T-helper 1 cell treated with Interleukin-12 subunit alpha and Interleukin-12 subunit beta and Interleukin-4 antibody, amounts not matched to agents 30 ng/mL and 1 ng/mL, for 36 hours (primary cell): ENCODE measurements around the gene AHCYL2. TPM values are rescaled to one million over a fixed set of nuclear protein-coding genes. Genes with fewer than 3 reads are reported as not detected.

Experiments
- intact Hi-C: fragments of 100-400 bp; cut with micrococcal nuclease; formaldehyde crosslinking; loops from one replicate; pipeline ENCODE4 v1.15.1; 2024
- total RNA-seq: library from RNA; stranded (reverse); gene quantifications from 2 replicates; pipeline ENCODE4 v1.2.3, GENCODE V29; 2022

Gene AHCYL2
- total RNA-seq, 1 donor from 2014 or later, result 26.0 TPM

DNA sequence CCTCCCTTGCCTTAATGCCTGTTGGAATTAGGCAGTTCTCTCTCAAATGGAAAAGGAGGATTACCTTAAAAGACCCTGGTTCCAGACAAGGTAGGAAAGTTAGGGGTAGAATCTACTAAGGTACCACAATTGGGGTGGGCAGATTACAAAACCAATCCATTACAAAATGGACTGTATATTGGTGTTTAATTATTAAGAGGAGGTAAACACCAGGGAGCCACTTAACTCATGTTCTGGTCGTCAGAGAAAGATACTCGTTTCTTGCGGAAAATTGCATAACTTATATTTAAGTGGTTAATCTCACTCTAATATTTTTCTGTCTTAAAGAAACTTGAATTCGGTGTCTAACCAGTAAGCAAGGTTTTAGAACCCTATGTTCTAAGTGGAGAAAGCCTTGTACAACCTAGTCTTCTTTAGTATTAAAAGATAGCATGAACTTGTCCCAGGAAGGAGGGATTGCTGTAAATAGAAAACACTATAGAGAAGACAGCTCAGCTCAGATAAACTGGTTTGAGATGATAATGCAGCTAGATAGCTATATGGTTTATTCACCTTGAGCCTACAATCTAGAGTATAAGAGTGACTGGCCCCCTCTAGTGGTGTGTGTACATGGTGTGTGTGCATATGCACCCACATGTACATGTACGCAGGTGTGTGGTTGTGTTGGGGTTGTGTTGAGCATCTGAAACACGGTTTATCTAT is 151.4 kb downstream of the AHCYL2 start:
- intact Hi-C loops, result loop anchor here (1.0 kb wide), 3 partner anchors 8 to 151 kb away; partner anchors contain the start of gene AHCYL2

DNA sequence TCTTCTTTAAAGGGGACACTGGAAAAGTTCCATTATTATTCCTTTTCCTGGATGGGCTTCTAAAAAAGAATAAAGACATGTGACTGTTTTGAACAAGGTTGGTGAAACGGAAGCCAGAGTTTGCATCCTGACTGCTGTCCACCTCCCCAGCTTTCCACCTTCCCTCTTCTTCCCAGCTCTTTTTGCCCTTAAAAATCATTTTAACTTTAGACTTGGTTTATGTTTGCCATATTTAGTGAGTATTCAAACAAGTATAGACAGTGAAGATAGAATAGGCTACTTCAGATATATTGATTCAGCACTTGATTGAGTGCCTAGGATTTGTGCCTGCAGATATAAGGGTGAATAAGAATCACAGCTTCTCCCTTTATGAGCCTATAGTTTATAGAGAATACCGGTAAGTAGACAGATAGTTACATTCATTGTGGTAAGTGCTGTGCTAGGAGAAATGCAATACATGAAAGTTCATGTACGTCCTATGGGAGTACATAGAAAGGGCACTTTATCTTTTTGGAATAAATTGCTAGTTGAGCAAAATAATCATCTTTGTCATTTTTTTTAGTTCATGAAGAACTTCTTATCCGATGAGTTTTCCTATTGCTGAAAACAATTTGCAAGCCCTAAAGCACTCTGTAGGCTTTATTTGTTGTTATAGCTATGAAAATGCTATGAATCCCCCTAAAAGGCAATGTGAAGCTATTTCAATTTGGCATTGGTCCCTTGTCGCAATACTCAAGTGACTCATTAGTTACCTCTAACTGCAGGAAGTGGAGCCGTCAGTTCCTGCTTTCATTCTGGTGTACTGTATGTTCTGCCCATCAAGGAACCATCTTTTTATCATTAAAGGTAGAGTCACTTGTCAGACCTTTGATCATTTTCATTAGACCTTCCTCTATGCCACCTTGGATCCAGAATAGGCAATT is 152.2 kb downstream of the AHCYL2 start:
- intact Hi-C loops, result loop anchor here (1.0 kb wide), 4 partner anchors 9 to 152 kb away; partner anchors contain the start of genes AHCYL2 and STRIP2

GRCh38 chr7:129381710-129382484 is 157.1 kb downstream of the AHCYL2 start:
- intact Hi-C loops, result loop anchor here (1.0 kb wide), 1 partner anchor 11 kb away; no protein-coding TSS in a partner anchor

DNA sequence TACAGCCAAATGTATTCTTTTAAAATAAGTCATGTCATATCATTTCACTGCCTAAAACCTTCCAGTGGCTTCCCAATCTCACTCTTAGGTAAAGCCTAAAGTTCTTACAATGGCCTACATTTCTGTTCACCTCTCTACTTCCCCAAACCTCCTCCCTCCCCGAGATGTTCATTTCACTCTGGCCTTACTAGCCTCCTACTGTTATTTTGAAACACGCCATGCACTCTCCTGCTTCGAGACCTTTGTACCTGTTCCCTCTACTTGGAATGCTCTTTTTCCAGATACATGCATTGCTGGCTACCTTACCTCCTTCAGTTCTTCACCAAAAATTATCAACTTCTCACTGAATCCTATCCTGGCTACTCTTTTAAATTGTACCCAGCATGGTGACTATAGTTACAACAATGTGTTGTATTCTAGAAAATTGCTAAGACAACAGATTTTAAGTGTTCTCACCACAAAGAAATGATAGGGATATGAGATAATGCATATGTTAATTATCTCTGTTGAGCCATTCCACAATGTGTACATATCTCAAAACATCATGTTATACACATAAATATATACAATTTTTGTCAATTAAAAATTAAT is 158.8 kb downstream of the AHCYL2 start:
- intact Hi-C loops, result no loop called here

GRCh38 chr7:129385116-129385515 is 160.3 kb downstream of the AHCYL2 start:
- intact Hi-C loops, result no loop called here

DNA sequence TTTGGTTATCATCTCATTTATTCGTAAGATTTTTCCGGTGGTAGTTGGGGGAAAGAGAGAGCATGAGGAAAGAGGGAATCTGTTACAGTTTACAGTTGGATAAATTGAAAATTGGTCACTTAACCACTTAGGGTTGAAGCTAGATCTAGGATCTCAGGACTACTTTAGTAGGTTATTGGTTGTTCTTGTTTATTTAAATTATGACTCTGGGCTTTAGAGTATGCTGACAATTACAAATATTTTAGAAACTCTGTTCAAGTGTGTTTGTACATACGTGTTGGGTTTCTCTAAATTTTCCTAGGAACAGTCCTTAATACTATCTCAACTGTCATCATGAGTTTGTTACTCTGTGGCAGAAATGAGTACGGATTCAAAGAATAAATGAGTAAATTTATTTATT is 160.8 kb downstream of the AHCYL2 start:
- intact Hi-C loops, result no loop called here

DNA sequence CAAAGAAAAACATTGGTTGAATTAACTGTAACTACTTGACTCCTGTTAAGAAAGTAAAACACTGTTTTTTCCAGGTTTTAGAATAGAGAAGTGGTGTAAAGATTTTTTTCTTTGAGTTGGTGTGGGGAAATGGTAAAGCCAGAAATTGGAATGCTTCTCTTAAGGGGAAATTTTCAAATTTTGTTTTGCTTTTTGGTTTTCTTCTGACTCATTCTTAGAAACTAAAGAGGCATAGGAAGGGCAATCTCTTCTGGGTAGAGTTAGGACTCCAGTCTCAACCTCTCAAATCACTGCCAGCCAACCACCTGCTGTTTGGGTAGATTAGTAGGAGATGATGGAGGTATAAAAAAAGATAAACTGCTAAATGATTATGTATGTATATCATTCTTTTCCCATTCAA is 161.7 kb downstream of the AHCYL2 start:
- intact Hi-C loops, result no loop called here

- intact Hi-C loops, result no loop called here
Measured at GRCh38 chr7:129387537-129387936, 162.7 kb downstream of the AHCYL2 start.

GRCh38 chr7:129388333-129389098 is 163.7 kb downstream of the AHCYL2 start:
- intact Hi-C loops, result no loop called here

GRCh38 chr7:129389829-129390228 is 165.0 kb downstream of the AHCYL2 start:
- intact Hi-C loops, result no loop called here

- intact Hi-C loops, result no loop called here
Measured at GRCh38 chr7:129390314-129390713, 165.5 kb downstream of the AHCYL2 start.

GRCh38 chr7:129391546-129392171 is 166.8 kb downstream of the AHCYL2 start:
- intact Hi-C loops, result no loop called here

DNA sequence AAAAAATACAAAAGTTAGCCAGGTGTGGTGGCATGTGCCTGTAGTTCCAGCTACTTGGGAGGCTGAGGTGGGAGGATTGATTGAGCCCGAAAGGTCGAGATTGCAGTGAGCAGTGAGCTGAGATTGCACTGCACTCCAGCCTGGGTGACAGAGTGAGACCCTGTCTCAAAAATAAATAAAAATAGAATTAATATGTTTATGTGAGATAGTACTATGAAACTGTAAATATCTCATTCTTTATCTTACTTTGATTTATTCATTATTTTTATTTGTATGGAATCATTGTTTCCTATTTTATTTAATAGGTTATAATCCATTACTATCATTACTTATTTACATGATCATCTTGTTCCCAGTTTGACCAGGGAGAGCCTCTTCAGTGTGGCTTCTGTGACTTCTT is 168.4 kb downstream of the AHCYL2 start:
- intact Hi-C loops, result no loop called here

DNA sequence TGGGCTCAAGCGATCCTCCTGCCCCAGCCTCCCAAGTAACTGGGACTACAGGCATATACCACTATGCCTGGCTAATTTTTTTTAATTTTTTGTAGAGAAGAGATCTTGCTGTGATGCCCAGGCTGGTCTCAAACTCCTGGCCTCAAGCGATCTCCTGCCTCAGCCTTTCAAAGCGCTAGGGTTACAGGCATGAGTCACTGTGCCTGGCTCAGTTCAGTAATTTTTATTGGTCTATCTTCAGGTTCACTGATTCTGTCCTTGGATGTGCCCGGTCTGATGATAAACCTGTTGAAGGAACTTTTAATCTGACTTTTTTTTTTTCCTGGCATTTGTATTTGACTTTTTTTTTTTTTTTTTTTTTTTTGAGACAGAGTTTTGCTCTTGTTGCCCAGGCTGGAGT is 169.3 kb downstream of the AHCYL2 start:
- intact Hi-C loops, result no loop called here

DNA sequence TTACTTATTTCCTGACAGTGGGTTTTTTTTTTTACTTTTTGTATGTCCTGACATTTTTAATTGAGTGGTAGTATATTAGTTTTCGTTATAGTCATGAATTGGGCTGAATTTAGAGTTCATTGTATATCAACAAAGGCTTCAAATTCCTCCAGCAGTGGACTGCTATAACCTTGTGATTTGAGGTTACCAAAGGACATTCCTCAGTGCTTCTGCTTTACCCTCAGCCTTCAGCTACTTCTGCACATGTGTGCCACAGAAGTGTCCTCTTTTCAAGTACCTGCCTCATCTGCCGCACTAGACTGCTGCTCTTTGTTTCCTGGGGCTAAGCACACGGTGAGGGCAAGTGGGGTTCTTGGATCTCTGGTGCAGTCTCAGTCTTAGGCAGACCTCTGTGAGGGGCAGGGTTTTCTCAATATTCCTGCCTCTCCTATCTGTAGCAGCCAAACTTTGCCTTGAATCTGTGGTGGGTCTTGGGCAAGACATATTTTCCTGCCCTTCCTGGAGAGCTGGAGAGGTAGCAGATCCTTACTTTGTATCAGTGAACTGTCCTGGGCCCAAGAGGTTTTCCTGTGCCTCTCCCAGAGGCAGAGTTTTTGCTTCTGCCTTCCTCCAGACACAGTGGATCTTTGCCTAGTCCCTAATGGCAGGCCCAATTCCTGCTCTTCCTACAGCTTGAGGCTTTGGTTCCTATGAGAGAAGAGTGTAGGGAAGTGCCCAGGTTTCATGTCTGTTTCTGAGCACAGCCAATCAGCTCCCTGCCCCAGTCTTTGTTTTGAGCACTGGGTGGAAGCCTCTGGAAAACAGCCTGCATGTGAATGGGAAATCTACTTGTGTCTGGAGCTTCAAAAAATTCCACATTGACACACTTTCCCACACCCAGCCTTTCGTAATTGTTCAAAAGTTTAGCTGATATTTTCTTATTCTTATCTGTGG is 170.4 kb downstream of the AHCYL2 start:
- intact Hi-C loops, result no loop called here

GRCh38 chr7:129401228-129401966 is 176.6 kb downstream of the AHCYL2 start:
- intact Hi-C loops, result no loop called here

- intact Hi-C loops, result loop anchor here (1.0 kb wide), 5 partner anchors 32 to 233 kb away; partner anchors contain the start of gene STRIP2
Measured at GRCh38 chr7:129401967-129402860, 177.4 kb downstream of the AHCYL2 start.
